Stimulated activated naive CD8-positive, alpha-beta T cell treated with anti-CD3 and anti-CD28 coated beads, Interleukin-15, amount 100 ng/mL, for 72 hours (primary cell): ENCODE data around the gene KRT80.

Source experiments
- ATAC-seq: fragments of 150-1000 bp; cut with Tn5 transposase; 2 replicates; pipeline ENCODE4 v1.10.0; 2021; ENCODE audit warnings: mild to moderate bottlenecking, moderate library complexity
- DNase-seq, 2 donors: peaks; one replicate each; pipeline ENCODE4 v3.0.0; 2021 to 2022
- H3K27ac Mint-ChIP-seq, 2 donors: one replicate each; pipeline ENCODE4 v1.8.0; 2022; ENCODE audit warnings: mild to moderate bottlenecking in 2 of 2, mixed read lengths in 2 of 2, moderate library complexity in 2 of 2
- H3K27me3 Mint-ChIP-seq: one replicate; pipeline ENCODE4 v1.8.0; 2022; ENCODE audit warnings: mixed read lengths
- H3K4me1 Mint-ChIP-seq: one replicate; pipeline ENCODE4 v1.8.0; 2022; ENCODE audit warnings: mild to moderate bottlenecking, mixed read lengths
- H3K4me3 Mint-ChIP-seq, 2 donors: one replicate each; pipeline ENCODE4 v1.8.0; 2022; ENCODE audit warnings: mild to moderate bottlenecking in 2 of 2, mixed read lengths in 2 of 2, moderate library complexity in 1 of 2
- H3K9me3 Mint-ChIP-seq, 2 donors: one replicate each; pipeline ENCODE4 v1.8.0; 2022; ENCODE audit warnings: mixed read lengths in 2 of 2

KRT80 gene

DNA sequence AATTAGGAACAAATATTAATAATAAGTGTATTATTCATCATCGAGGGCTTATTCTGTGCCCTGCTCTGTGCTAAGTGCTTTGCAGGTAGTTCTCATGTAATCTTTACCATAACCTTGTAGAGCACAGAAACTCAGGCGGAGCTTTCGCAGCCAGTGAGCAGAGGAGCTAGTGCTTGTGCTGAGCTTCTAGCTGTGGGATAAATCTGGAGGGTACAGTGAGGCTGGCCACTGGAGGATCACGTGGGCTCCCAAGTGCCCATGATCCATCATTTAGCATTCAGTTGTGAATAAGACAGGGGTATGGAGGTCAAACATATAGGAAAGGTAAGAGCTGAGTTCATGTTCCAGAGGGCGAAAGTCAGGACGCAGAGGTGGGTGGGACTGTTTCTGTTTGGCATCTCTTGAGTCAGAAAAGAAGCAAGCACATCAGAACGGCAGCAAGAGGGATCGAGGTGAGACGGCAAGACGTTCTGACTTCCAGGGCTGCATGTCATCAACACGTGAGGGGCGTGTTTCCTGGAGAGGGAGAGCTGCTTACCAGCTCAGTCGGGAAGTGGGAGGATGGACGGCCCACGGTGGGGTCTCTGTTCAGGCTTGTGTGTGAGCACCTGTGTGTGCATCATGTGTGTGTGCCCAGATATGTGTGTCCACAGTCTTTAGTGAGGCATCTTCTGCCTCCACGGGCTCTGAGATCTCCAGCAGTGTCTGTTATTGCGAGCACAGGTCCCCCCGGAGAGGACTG, 16.8 kb upstream of the KRT80 start:
- H3K27me3 Mint-ChIP-seq, result peaks cover 18% of the 10 kb centered on the region
- H3K4me1 Mint-ChIP-seq, result no peaks in the 10 kb centered on the region
- H3K27ac Mint-ChIP-seq, result no peak overlapping the region
- ATAC-seq (no peak), DNase-seq (no peak)
- H3K4me3 Mint-ChIP-seq, result no peak overlapping the region
- H3K9me3 Mint-ChIP-seq, result no peaks in the 10 kb centered on the region

- no peak for ATAC-seq
- Mint-ChIP-seq H3K4me3 (no peak overlapping the region), H3K4me1 (peaks cover 6% of the 10 kb centered on the region), H3K9me3 (no peaks in the 10 kb centered on the region), H3K27ac (no peak overlapping the region), H3K27me3 (peaks cover 18% of the 10 kb centered on the region)
- no peak for DNase-seq
Observed at GRCh38 chr12:52207895-52208294, 16.1 kb upstream of the KRT80 start.

- no peak overlapping the region for H3K4me3 Mint-ChIP-seq
- H3K9me3 Mint-ChIP-seq, result no peaks in the 10 kb centered on the region
- ATAC-seq, result no peak
- DNase-seq, result no peak
- peaks cover 14% of the 10 kb centered on the region for H3K4me1 Mint-ChIP-seq
- H3K27me3 Mint-ChIP-seq, result peaks cover 24% of the 10 kb centered on the region
- H3K27ac Mint-ChIP-seq, result no peak overlapping the region
Observed at GRCh38 chr12:52207106-52207505, 15.3 kb upstream of the KRT80 start.

- H3K4me3 Mint-ChIP-seq, result no peak overlapping the region
- DNase-seq (no peak), ATAC-seq (no peak)
- H3K4me1 Mint-ChIP-seq, result peaks cover 15% of the 10 kb centered on the region
- no peaks in the 10 kb centered on the region for H3K9me3 Mint-ChIP-seq
- peaks cover 30% of the 10 kb centered on the region for H3K27me3 Mint-ChIP-seq
- no peak overlapping the region for H3K27ac Mint-ChIP-seq
Observed at GRCh38 chr12:52206304-52207040, 14.7 kb upstream of the KRT80 start.

DNA sequence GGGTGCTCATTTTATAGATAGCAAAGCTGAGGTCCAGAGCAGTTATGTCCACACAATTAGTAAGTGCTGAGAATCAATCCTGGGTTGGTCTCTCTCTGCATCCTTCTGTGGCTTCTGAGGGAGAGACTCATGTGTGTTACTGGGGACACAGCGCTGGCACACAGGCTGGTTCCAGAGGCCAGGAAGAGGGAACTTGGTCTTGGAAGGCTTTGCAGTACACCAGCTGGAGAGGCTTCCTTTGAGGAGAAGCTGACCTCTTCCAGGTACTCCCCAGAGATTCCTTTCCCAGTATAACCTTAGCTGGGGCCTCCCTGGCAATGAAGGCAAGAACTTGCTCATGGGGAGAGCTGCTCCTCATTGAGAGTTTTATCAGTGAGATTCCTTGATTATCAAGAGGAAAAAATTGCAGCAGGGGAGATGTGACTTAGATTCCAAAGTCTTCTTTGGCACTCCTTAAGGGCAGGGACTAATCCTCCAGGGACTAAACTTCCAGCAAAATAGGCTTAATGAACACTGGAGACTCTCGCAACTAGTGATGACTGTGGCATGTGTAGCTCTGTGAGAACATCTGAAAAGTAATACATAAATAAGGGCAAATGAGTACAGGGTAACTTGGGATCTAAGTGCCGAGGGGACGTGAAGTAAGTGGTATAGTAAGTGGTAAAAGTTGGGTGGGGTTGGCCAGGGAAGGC, 13.9 kb upstream of the KRT80 start:
- H3K27me3 Mint-ChIP-seq, result peaks cover 37% of the 10 kb centered on the region
- ATAC-seq (no peak), DNase-seq (no peak)
- no peaks in the 10 kb centered on the region for H3K9me3 Mint-ChIP-seq
- H3K4me3 Mint-ChIP-seq, result no peak overlapping the region
- H3K27ac Mint-ChIP-seq, result peak overlapping the region in 1 of 2 donors; percentile 58
- H3K4me1 Mint-ChIP-seq, result peaks cover 15% of the 10 kb centered on the region

GRCh38 chr12:52204931-52205505, 13.2 kb upstream of the KRT80 start:
- no peak overlapping the region for H3K4me3 Mint-ChIP-seq
- H3K9me3 Mint-ChIP-seq, result no peaks in the 10 kb centered on the region
- peaks cover 43% of the 10 kb centered on the region for H3K27me3 Mint-ChIP-seq
- H3K4me1 Mint-ChIP-seq, result peaks cover 15% of the 10 kb centered on the region
- no peak for DNase-seq
- no peak overlapping the region for H3K27ac Mint-ChIP-seq
- ATAC-seq, result no peak

DNA sequence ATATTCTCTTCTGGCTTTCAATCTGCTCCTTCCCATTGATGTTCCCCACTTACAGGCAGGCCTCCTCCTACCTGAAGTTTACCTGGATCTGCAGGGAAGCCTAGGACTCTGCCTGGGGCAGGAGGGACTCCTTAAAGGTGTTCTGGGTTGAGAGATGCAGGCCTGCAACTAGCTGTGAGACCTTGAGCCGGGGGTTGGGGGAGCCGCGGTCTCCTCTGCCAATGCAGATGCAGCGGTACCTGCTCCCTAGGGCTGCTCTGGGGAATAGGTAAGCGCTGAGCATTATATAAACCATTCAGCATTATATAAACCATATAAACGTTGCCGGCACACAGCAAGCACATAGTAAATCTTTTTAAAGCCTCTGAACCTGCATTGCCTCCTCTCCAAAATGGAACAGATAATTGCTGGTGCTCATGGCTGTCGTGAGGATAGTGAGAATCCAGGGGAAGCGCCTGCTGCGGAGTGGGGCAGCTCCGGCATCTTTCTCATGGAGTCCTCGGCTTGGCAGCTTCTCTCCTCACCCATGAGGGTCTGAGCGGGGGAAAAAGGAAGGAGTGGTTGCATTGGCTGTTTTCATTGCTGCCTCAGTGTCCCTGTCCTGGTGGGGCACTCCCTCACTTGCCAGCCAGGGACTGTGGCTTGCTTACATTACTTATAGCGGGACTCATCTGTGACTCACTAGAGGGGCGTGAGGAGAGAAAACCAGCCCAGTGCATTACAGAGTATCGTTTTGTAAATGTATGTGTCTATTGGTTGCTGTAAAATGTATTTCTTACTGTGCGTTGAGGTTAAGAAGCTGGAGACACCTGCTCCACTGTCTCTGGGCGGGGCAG, 12.5 kb upstream of the KRT80 start:
- DNase-seq, result no peak

DNA sequence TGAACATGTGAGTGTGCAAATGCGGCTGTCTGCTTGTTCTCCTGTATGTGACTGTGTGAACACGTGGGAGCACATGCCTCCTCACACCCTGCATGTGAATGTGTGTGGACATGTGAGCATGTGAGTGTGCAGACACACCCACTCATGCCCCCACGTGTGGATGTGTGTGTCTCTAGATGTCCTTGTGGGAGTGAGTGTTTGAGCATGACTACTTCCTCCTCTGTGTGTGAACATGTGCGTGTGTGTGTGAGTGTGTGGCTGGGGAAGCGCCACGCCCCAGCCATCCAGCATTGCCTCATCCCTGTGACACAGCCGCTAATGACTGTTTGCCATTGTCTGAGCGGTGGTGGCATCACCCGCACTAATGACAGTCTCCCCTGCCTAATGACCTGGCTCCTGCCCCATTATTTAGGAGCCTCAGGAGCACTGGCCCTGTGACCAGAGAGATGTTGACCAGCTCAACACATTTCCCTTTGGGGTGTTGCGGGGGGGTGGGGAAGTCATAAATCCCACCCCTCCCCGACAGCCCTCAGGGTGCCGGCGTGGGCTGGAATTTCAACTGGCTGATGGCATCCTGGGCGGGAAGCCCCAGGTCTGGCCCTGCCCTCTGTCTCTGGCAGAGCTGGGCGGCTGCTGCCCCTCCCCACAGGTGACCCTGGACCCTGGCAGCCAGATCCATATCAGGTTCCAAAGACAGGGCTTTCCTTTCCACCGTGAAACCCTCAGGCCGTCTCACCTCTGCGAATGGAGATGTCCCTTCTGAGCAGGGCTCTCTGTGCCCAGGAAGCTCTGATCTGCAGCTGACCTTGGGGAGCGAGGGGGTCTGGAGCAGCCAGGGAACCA, 11.5 kb upstream of the KRT80 start:
- no peaks in the 10 kb centered on the region for H3K9me3 Mint-ChIP-seq
- H3K4me3 Mint-ChIP-seq, result no peak overlapping the region
- H3K27me3 Mint-ChIP-seq, result peaks cover 43% of the 10 kb centered on the region
- peak overlapping the region in 1 of 2 donors; percentile 45 for H3K27ac Mint-ChIP-seq
- H3K4me1 Mint-ChIP-seq, result peaks cover 15% of the 10 kb centered on the region
- DNase-seq (peak in 1 of 2 donors; percentile 19), ATAC-seq (peak; percentile 69)

More for the DNA sequence above, 12.5 kb upstream of the KRT80 start:
- no peak for ATAC-seq
- Mint-ChIP-seq H3K4me3 (no peak overlapping the region), H3K9me3 (no peaks in the 10 kb centered on the region), H3K27me3 (peaks cover 43% of the 10 kb centered on the region), H3K4me1 (peaks cover 15% of the 10 kb centered on the region), H3K27ac (peak overlapping the region in 1 of 2 donors; percentile 29)

- Mint-ChIP-seq H3K9me3 (no peaks in the 10 kb centered on the region), H3K27ac (no peak overlapping the region), H3K4me3 (no peak overlapping the region), H3K4me1 (peaks cover 15% of the 10 kb centered on the region), H3K27me3 (peaks cover 43% of the 10 kb centered on the region)
- ATAC-seq, result peak; percentile 47
- no peak for DNase-seq
Observed at GRCh38 chr12:52202361-52203078, 10.7 kb upstream of the KRT80 start.

DNA sequence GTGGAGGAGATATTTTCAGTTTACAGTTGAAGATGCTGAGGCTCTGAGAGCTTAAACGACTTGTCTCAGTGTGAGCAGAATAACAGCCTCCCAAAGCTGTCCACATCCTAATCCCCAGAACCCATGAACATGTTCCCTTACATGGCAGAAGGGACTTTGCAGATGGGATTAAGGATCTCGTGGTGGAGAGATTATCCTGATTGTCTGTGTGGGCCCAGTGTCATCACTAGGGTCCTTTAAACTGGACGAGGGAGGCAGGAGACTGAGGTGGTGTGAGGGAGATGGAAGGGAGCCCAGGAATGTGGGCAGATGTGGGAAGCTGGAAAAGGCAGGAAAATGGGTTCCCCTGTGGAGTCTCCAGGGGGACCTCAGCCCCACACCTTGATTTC, 9.6 kb upstream of the KRT80 start:
- Mint-ChIP-seq H3K4me1 (peaks cover 15% of the 10 kb centered on the region), H3K27ac (no peak overlapping the region), H3K9me3 (no peaks in the 10 kb centered on the region), H3K27me3 (peaks cover 35% of the 10 kb centered on the region), H3K4me3 (no peak overlapping the region)
- ATAC-seq (no peak), DNase-seq (no peak)

GRCh38 chr12:52200781-52201450, 9.1 kb upstream of the KRT80 start:
- no peak for DNase-seq
- no peak overlapping the region for H3K4me3 Mint-ChIP-seq
- H3K4me1 Mint-ChIP-seq, result peaks cover 15% of the 10 kb centered on the region
- H3K27me3 Mint-ChIP-seq, result peaks cover 35% of the 10 kb centered on the region
- H3K27ac Mint-ChIP-seq, result peak overlapping the region in 1 of 2 donors; percentile 37
- H3K9me3 Mint-ChIP-seq, result no peaks in the 10 kb centered on the region
- ATAC-seq, result no peak

DNA sequence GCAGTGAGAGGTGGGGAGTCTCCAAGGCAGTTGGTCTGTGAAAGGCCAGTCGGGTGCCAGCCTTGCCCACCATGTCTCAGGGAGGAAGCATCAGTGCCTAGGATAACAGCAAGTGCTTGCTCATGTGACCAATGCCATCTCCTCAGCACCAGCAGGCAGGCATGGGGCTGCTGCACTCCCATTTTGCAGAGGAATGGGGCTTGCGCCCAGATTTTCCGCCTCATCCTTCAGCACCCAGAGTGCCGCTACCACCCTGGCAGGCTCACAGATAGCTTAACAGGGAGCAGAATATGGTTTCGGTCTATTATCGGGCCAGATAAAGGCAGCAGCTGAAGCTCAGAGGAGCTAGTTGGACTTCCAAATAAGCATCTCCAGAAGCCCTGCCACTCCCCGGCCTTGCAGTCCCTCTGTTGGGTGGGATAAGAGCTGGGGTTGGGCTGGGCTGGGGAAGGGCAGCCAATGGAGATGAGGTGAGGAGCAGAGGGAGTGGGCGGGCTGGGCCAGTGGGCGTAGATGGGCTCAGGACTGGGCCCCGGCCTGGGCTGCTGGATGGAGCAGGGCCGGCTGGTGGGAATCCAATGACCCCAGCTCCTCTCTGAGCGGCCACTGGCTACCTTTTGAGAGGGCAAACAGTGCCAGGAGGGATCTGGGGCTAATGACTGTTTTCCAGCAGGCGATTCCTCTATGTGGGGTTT, 8.4 kb upstream of the KRT80 start:
- peak overlapping the region in 1 of 2 donors; percentile 37 for H3K27ac Mint-ChIP-seq
- DNase-seq (no peak), ATAC-seq (no peak)
- H3K27me3 Mint-ChIP-seq, result peaks cover 39% of the 10 kb centered on the region
- H3K9me3 Mint-ChIP-seq, result no peaks in the 10 kb centered on the region
- no peak overlapping the region for H3K4me3 Mint-ChIP-seq
- peaks cover 15% of the 10 kb centered on the region for H3K4me1 Mint-ChIP-seq
